Measurements from ENCODE around the gene ZBTB25.

ZBTB25 gene

DNA sequence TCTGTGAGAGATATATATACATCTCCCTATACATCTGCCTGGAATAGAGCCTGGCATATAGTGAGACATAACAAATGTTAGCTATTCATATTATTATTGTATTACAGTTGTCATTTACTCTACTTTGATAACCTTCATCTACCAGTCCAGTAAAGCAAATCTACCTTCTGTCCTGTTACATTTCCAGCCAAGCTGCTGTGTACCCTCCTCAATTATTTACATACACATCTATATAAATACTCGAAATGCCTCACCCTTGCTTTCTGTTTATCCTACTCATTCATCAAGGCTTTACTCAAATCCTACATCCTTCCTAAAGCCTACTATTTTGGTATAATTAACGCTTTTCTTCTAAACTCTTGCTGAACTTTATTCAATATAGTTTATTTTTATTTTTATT, 9.6 kb upstream of the ZBTB25 start:
- H3K4me1 ChIP-seq (ENCODE audit: insufficient read depth, low read length, poor library complexity, severe bottlenecking): peaks cover 44% of the 10 kb centered on the region
- no peak overlapping the region for H3K9ac ChIP-seq (ENCODE audit: low read depth, low read length, poor library complexity, severe bottlenecking)
- H3K9me3 ChIP-seq (ENCODE audit: insufficient read depth, low read depth, low read length): no peaks in the 10 kb centered on the region
- peaks cover 88% of the 10 kb centered on the region for H4K20me1 ChIP-seq (ENCODE audit: insufficient read depth, low read length, poor library complexity, severe bottlenecking)
- peaks cover 99% of the 10 kb centered on the region for H3K79me2 ChIP-seq (ENCODE audit: insufficient read depth, low read length)
- H2AFZ ChIP-seq (ENCODE audit: low read length): no peak overlapping the region
- H3K9me2 ChIP-seq (replicated peaks; ENCODE audit: low read depth, low read length): no peaks in the 10 kb centered on the region
- H3F3A ChIP-seq (ENCODE audit: low read depth): peaks cover 6% of the 10 kb centered on the region
- H3K4me3 ChIP-seq (ENCODE audit: low read length, poor library complexity, severe bottlenecking): peak overlapping the region; percentile 3
- no peak for TF ChIP-seq EZH2phosphoT487 (IDR thresholded peaks at IDR 0.05; ENCODE audit: borderline replicate concordance)
- TF ChIP-seq, protein P1, sequence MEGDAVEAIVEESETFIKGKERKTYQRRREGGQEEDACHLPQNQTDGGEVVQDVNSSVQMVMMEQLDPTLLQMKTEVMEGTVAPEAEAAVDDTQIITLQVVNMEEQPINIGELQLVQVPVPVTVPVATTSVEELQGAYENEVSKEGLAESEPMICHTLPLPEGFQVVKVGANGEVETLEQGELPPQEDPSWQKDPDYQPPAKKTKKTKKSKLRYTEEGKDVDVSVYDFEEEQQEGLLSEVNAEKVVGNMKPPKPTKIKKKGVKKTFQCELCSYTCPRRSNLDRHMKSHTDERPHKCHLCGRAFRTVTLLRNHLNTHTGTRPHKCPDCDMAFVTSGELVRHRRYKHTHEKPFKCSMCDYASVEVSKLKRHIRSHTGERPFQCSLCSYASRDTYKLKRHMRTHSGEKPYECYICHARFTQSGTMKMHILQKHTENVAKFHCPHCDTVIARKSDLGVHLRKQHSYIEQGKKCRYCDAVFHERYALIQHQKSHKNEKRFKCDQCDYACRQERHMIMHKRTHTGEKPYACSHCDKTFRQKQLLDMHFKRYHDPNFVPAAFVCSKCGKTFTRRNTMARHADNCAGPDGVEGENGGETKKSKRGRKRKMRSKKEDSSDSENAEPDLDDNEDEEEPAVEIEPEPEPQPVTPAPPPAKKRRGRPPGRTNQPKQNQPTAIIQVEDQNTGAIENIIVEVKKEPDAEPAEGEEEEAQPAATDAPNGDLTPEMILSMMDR (conservative IDR thresholded peaks at IDR 0.05; ENCODE audit: low read length): no peak
- H3K4me2 ChIP-seq (ENCODE audit: low read depth, low read length, poor library complexity, severe bottlenecking): peak overlapping the region; percentile 99
- H3K36me3 ChIP-seq (ENCODE audit: insufficient read depth, low read length): peaks cover 7% of the 10 kb centered on the region; the same call in 1 of the 2 replicates
- no peaks in the 10 kb centered on the region for H3K27me3 ChIP-seq (ENCODE audit: insufficient read depth, low read length, poor library complexity, severe bottlenecking)

GRCh38 chr14:64510825-64511671, 7.4 kb upstream of the ZBTB25 start:
- Histone ChIP-seq H3K9me2 (replicated peaks; ENCODE audit: low read depth, low read length) (no peaks in the 10 kb centered on the region), H3K79me2 (ENCODE audit: insufficient read depth, low read length) (peaks cover 100% of the 10 kb centered on the region), H3K9ac (ENCODE audit: low read depth, low read length, poor library complexity, severe bottlenecking) (peak overlapping the region; percentile 19), H3K9me3 (ENCODE audit: insufficient read depth, low read depth, low read length) (no peaks in the 10 kb centered on the region), H3K4me2 (ENCODE audit: low read depth, low read length, poor library complexity, severe bottlenecking) (peak overlapping the region; percentile 99), H3K4me1 (ENCODE audit: insufficient read depth, low read length, poor library complexity, severe bottlenecking) (peaks cover 54% of the 10 kb centered on the region), H4K20me1 (ENCODE audit: insufficient read depth, low read length, poor library complexity, severe bottlenecking) (peaks cover 88% of the 10 kb centered on the region), H3K4me3 (ENCODE audit: low read length, poor library complexity, severe bottlenecking) (peak overlapping the region; percentile 80), H2AFZ (ENCODE audit: low read length) (no peak overlapping the region), H3K36me3 (ENCODE audit: insufficient read depth, low read length) (peaks cover 7% of the 10 kb centered on the region; the same call in 1 of the 2 replicates), H3K27me3 (ENCODE audit: insufficient read depth, low read length, poor library complexity, severe bottlenecking) (no peaks in the 10 kb centered on the region), H3F3A (ENCODE audit: low read depth) (peaks cover 6% of the 10 kb centered on the region)
- TF ChIP-seq, protein P1 (conservative IDR thresholded peaks at IDR 0.05; ENCODE audit: low read length): peak; percentile 97
- no peak for TF ChIP-seq EZH2phosphoT487 (IDR thresholded peaks at IDR 0.05; ENCODE audit: borderline replicate concordance)

- Histone ChIP-seq H3F3A (ENCODE audit: low read depth) (peaks cover 6% of the 10 kb centered on the region), H3K4me1 (ENCODE audit: insufficient read depth, low read length, poor library complexity, severe bottlenecking) (peaks cover 60% of the 10 kb centered on the region), H3K27me3 (ENCODE audit: insufficient read depth, low read length, poor library complexity, severe bottlenecking) (no peaks in the 10 kb centered on the region), H4K20me1 (ENCODE audit: insufficient read depth, low read length, poor library complexity, severe bottlenecking) (peaks cover 79% of the 10 kb centered on the region), H3K9ac (ENCODE audit: low read depth, low read length, poor library complexity, severe bottlenecking) (peak overlapping the region; percentile 98), H3K4me3 (ENCODE audit: low read length, poor library complexity, severe bottlenecking) (peak overlapping the region; percentile 80), H2AFZ (ENCODE audit: low read length) (no peak overlapping the region), H3K4me2 (ENCODE audit: low read depth, low read length, poor library complexity, severe bottlenecking) (peak overlapping the region; percentile 99), H3K9me2 (replicated peaks; ENCODE audit: low read depth, low read length) (no peaks in the 10 kb centered on the region), H3K36me3 (ENCODE audit: insufficient read depth, low read length) (peaks cover 7% of the 10 kb centered on the region; the same call in 1 of the 2 replicates), H3K79me2 (ENCODE audit: insufficient read depth, low read length) (peaks cover 94% of the 10 kb centered on the region), H3K9me3 (ENCODE audit: insufficient read depth, low read depth, low read length) (no peaks in the 10 kb centered on the region)
- TF ChIP-seq, protein P1 (conservative IDR thresholded peaks at IDR 0.05; ENCODE audit: low read length): no peak
- no peak for TF ChIP-seq EZH2phosphoT487 (IDR thresholded peaks at IDR 0.05; ENCODE audit: borderline replicate concordance)
These were observed 5.4 kb upstream of the ZBTB25 start for GRCh38 chr14:64509036-64509435.
